Heart left ventricle (tissue), 16 donors: Measurements from ENCODE around the gene DAB2. TPM values are rescaled to one million over a fixed set of nuclear protein-coding genes. Genes with fewer than 3 reads are reported as not detected.
"Not testable (repeated sequence)": the region's sequence is repeated elsewhere in the genome, so short reads cannot be mapped to it uniquely, and the experiment has no call there.

ENCODE experiments used
- ATAC-seq, 4 donors: fragments of 200-7000 bp; cut with Tn5 transposase; one replicate each; pipeline ENCODE4 v1.9.1; 2020 to 2022; ENCODE audit warnings: moderate library complexity in 4 of 4, mild to moderate bottlenecking in 3 of 4, moderate number of reproducible peaks in 1 of 4
- DNase-seq, 5 donors: peaks; one replicate each; pipeline ENCODE4 v3.0.0-alpha.2; 2020
- H3K27ac ChIP-seq, 12 donors: fragments of 200-600 bp; sonication (generic) in 4 of 12; one replicate each; pipeline versions ENCODE4 v1.5.0 to v1.8.0; 2016 to 2022; ENCODE audit warnings: mild to moderate bottlenecking in 2 of 12
- H3K27me3 ChIP-seq, 9 donors: fragments of 200-600 bp; sonication (generic) in 2 of 9; one replicate each; pipeline versions ENCODE4 v1.5.1 to v1.8.0; 2016 to 2022; ENCODE audit warnings: mild to moderate bottlenecking in 3 of 9
- H3K36me3 ChIP-seq, 9 donors: fragments of 200-600 bp; sonication (generic) in 2 of 9; one replicate each; pipeline versions ENCODE4 v1.5.0 to v1.8.0; 2018 to 2022; ENCODE audit warnings: mild to moderate bottlenecking in 2 of 9
- H3K4me1 ChIP-seq, 12 donors: fragments of 200-600 bp; sonication (generic) in 4 of 12; one replicate each; pipeline versions ENCODE4 v1.5.0 to v1.8.0; 2016 to 2022; ENCODE audit warnings: mild to moderate bottlenecking in 3 of 12
- H3K4me3 ChIP-seq, 12 donors: fragments of 200-600 bp; sonication (generic) in 4 of 12; one replicate each; pipeline versions ENCODE4 v1.5.0 to v1.8.0; 2017 to 2022; ENCODE audit warnings: mild to moderate bottlenecking in 9 of 12, moderate library complexity in 4 of 12
- H3K9me3 ChIP-seq, 12 donors: fragments of 200-600 bp; sonication (generic) in 4 of 12; one replicate each; pipeline versions ENCODE4 v1.5.0 to v1.8.0; 2016 to 2022; ENCODE audit warnings: mild to moderate bottlenecking in 1 of 12
- POLR2A ChIP-seq, 2 donors: fragments of 450-650 bp; IDR thresholded peaks; one replicate each; pipeline ENCODE4 v1.6.1; 2017; ENCODE audit warnings: antibody characterized with exemption in 2 of 2, mild to moderate bottlenecking in 2 of 2, moderate library complexity in 2 of 2
- WGBS, 4 donors: extraction: QIAGEN DNeasy Blood & Tissue Kit in 2 of 4; methylation state at CpG; one replicate each; pipeline versions ENCODE4 v1.1.5 to v1.1.7; 2013 to 2018; 5-methylcytosine and 5-hydroxymethylcytosine counted together
- intact Hi-C, 10 donors: fragments of 100-400 bp; cut with DNase I; formaldehyde crosslinking; loops; one replicate each; pipeline versions ENCODE4 v1.11.1 to v1.14.2; 2022
- polyA plus RNA-seq, 2 donors: library from polyadenylated mRNA; stranded (reverse); fragments of 200-250 nt; gene quantifications; one replicate each; pipeline ENCODE4 v1.2.3, GENCODE V29; 2013
- total RNA-seq, 9 donors: library from RNA; depleted of rRNA in 2 of 9; stranded (reverse); fragments of >200 nt in 2 of 9; fragmentation: NEBNext Ultra II Directional in 3 of 9; extraction: Animal tissue kit (Norgen Biotek cat#: 25700) in 3 of 9; gene quantifications; one replicate each; pipeline versions ENCODE4 v1.1.0 to v1.2.4, GENCODE V29; 2016 to 2023
- TF ChIP-seq, protein P1 (sequence below), 12 donors: fragments of 200-600 bp; sonication (generic) in 4 of 12; IDR thresholded peaks; one replicate each; pipeline versions ENCODE4 v1.5.0 to v1.8.0; 2018 to 2022; ENCODE audit warnings: antibody characterized with exemption in 12 of 12, mild to moderate bottlenecking in 5 of 12
- donor health status: ischemic (EF 13 %, LVEDD 7.1; RV severe dilation, severe dysfunction).
- donor health status: healthy with polysubstance abuse.
- donor health status: DM: no; HTN: yes; CAD: no.
- donor health status: DM: no; HTN: no; CAD: no.
- donor health status: ischemic (EF 25% LVEDD 6.9; RV normal size, moderate dysfunction).
- donor health status: ischemic (EF 25% LVEDD 5.7; RV mildly dilated, moderate dysfunction).
- donor health status: healthy.
- donor health status: DM: yes; HTN: yes; CAD: no.
- donor health status: ischemic (EF 35%, LVEDD 5.7; RV mildly dilated, moderate dysfunction).
- donor health status: nonischemic (EF 11% LVEDD 7.7; RV severe dilation, severe dysfunction).
- donor health status: DM: yes; HTN: yes; CAD: no.
- donor health status: PGD.
- donor health status: ischemic (EF 29% LVEDD 5.4; RV normal size, mild dysfunction).
- donor health status: nonischemic (EF 23%, LVEDD 6.1; RV moderate dilation, normal function).

The DAB2 gene
- total and polyA plus RNA-seq, 11 donors: 7.8 to 157 (median 24.9) TPM

DNA sequence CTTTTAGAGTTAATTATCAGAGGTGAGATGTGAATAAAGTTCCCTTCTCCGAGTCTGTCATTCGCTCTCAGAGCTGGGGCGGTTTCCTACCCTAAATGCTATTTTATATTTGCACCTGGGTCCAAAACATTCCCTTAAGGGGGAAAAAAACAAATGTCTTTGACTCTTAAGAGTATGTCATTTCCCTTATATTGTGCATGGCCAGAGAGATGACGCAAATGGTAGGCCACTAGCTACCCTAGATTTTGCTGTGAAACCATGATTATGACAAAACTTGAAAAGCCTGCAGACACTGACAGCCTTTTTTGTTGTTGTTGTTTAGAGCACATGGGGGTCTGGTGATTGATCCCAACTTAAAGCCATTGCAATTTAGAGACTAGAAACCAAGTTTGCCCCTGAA, 12.8 kb downstream of the DAB2 start:
- peaks cover 0 to 92% (median 35%) of the 10 kb centered on the region in 12 donors for H3K4me1 ChIP-seq

GRCh38 chr5:39411061-39411460, 13.7 kb downstream of the DAB2 start:
- H3K27me3 ChIP-seq: no peaks in the 10 kb centered on the region
- DNase-seq (no peak), ATAC-seq (peak in 3 of 4 donors; percentile 58 to 81 (median 63))
- H3K36me3 ChIP-seq: peaks cover 0 to 13% (median 0%) of the 10 kb centered on the region in 9 donors
- intact Hi-C loops: no loop called here
- no peak for TF ChIP-seq POLR2A (IDR thresholded peaks at IDR 0.05)
- TF ChIP-seq, protein P1, sequence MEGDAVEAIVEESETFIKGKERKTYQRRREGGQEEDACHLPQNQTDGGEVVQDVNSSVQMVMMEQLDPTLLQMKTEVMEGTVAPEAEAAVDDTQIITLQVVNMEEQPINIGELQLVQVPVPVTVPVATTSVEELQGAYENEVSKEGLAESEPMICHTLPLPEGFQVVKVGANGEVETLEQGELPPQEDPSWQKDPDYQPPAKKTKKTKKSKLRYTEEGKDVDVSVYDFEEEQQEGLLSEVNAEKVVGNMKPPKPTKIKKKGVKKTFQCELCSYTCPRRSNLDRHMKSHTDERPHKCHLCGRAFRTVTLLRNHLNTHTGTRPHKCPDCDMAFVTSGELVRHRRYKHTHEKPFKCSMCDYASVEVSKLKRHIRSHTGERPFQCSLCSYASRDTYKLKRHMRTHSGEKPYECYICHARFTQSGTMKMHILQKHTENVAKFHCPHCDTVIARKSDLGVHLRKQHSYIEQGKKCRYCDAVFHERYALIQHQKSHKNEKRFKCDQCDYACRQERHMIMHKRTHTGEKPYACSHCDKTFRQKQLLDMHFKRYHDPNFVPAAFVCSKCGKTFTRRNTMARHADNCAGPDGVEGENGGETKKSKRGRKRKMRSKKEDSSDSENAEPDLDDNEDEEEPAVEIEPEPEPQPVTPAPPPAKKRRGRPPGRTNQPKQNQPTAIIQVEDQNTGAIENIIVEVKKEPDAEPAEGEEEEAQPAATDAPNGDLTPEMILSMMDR (IDR thresholded peaks at IDR 0.05): no peak
- peak overlapping the region in 6 of 12 donors; percentile 27 to 59 (median 48) for H3K27ac ChIP-seq
- no peak overlapping the region for H3K4me3 ChIP-seq
- peaks cover 0 to 87% (median 34%) of the 10 kb centered on the region in 12 donors for H3K4me1 ChIP-seq
- H3K9me3 ChIP-seq: no peaks in the 10 kb centered on the region
- WGBS, 4 donors: 31 to 50% (median 41%) methylated on average over 1 of the region's 1 CpG

More for the DNA sequence above, 12.8 kb downstream of the DAB2 start:
- intact Hi-C loops: no loop called here
- ATAC-seq (peak in 1 of 4 donors; percentile 81), DNase-seq (no peak)
- H3K36me3 ChIP-seq: peaks cover 0 to 22% (median 0%) of the 10 kb centered on the region in 9 donors
- peak overlapping the region in 5 of 12 donors; percentile 27 to 59 (median 52) for H3K27ac ChIP-seq
- TF ChIP-seq, protein P1 (IDR thresholded peaks at IDR 0.05): no peak
- no peak for TF ChIP-seq POLR2A (IDR thresholded peaks at IDR 0.05)
- no peaks in the 10 kb centered on the region for H3K27me3 ChIP-seq
- no peak overlapping the region for H3K4me3 ChIP-seq
- H3K9me3 ChIP-seq: no peaks in the 10 kb centered on the region
- WGBS, 4 donors: 60 to 87% (median 75%) methylated on average over 4 of the region's 4 CpGs

DNA sequence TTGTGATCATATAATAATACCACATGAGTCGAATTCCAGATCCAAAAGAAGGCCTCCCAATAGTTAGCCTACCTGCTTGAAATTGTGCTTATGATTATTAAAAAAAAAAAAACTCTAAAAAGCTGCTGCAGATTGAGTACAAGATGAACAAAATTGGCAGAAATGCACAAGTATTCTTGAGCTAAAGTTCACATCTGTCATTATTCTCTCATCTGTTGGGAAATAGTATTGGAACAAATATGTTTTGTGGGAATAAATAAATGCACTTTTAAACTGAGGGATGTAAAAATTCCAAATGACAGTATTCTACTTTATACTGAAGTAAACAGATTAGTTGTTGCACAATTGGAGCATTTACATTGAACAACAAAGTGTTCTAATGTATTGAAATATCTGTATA, 15.7 kb downstream of the DAB2 start:
- no peak for DNase-seq
- no peak for ATAC-seq
- H3K4me1 ChIP-seq: peaks cover 0 to 69% (median 29%) of the 10 kb centered on the region in 12 donors
- H3K27ac ChIP-seq: peak overlapping the region in 1 of 12 donors; percentile 11
- peaks cover 0 to 12% (median 0%) of the 10 kb centered on the region in 9 donors for H3K36me3 ChIP-seq
- H3K4me3 ChIP-seq: no peak overlapping the region
- WGBS, 4 donors: 79 to 94% (median 89%) methylated on average over 1 of the region's 1 CpG
- H3K9me3 ChIP-seq: no peaks in the 10 kb centered on the region
- H3K27me3 ChIP-seq: no peaks in the 10 kb centered on the region
- intact Hi-C loops: no loop called here
- TF ChIP-seq POLR2A (IDR thresholded peaks at IDR 0.05): no peak
- TF ChIP-seq, protein P1 (IDR thresholded peaks at IDR 0.05): no peak

- 51 to 66% (median 65%) methylated on average over 5 of the region's 5 CpGs for WGBS, 4 donors
- Histone ChIP-seq H3K27me3 (no peaks in the 10 kb centered on the region), H3K27ac (no peak overlapping the region), H3K36me3 (peaks cover 0 to 24% (median 0%) of the 10 kb centered on the region in 9 donors), H3K4me1 (peaks cover 0 to 62% (median 14%) of the 10 kb centered on the region in 12 donors), H3K4me3 (no peak overlapping the region), H3K9me3 (no peaks in the 10 kb centered on the region)
- intact Hi-C loops: no loop called here
- DNase-seq: no peak
- ATAC-seq: no peak
- no peak for TF ChIP-seq POLR2A (IDR thresholded peaks at IDR 0.05)
- TF ChIP-seq, protein P1 (IDR thresholded peaks at IDR 0.05): no peak
These were observed 19.5 kb downstream of the DAB2 start for GRCh38 chr5:39405083-39405843.

GRCh38 chr5:39403761-39404160, 21.0 kb downstream of the DAB2 start:
- DNase-seq, H3K4me3 ChIP-seq, intact Hi-C loops, H3K9me3 ChIP-seq, H3K27me3 ChIP-seq, ATAC-seq: not testable (repeated sequence)
- Histone ChIP-seq H3K36me3 (peaks cover 0 to 24% (median 0%) of the 10 kb centered on the region in 9 donors), H3K4me1 (peaks cover 0 to 64% (median 19%) of the 10 kb centered on the region in 12 donors), H3K27ac (peak overlapping the region in 1 of 12 donors; percentile 23)
- 86 to 96% (median 91%) methylated on average over 3 of the region's 3 CpGs for WGBS, 4 donors

- DNase-seq, H3K4me3 ChIP-seq, ATAC-seq, H3K27me3 ChIP-seq, intact Hi-C loops, H3K9me3 ChIP-seq: not testable (repeated sequence)
- peaks cover 0 to 67% (median 21%) of the 10 kb centered on the region in 12 donors for H3K4me1 ChIP-seq
- H3K27ac ChIP-seq: peak overlapping the region in 2 of 12 donors; percentile 35 to 77
- H3K36me3 ChIP-seq: peaks cover 0 to 14% (median 0%) of the 10 kb centered on the region in 9 donors
These were observed 22.6 kb downstream of the DAB2 start for GRCh38 chr5:39402140-39402539.
